H1 (cell line): ENCODE results near the gene TRPC1. TPM values are rescaled to one million over a fixed set of nuclear protein-coding genes. Genes with fewer than 3 reads are reported as not detected.

Source experiments
- CTCF ChIA-PET: fragments of 300-600 bp; sonication (Branson Sonifier 250); formaldehyde crosslinking; loops from one replicate; lab custom pipeline; 2021; ENCODE audit not compliant: partially characterized antibody; lab: Charles Lee
- POLR2A ChIA-PET: fragments of 300-600 bp; sonication (Branson Sonifier 250); formaldehyde crosslinking; loops from one replicate; lab custom pipeline; 2021; ENCODE audit warnings: inconsistent platforms; ENCODE audit not compliant: partially characterized antibody; lab: Charles Lee
- DNase-seq, 2 experiments: peaks; one replicate each; pipeline versions ENCODE4 v3.0.0 to v3.0.0-alpha.2; 2010 to 2022; ENCODE audit warnings: low spot score in 2 of 2, low read depth in 1 of 2, mixed read lengths in 1 of 2
- FAIRE-seq: peaks from 2 replicates; lab custom pipeline; 2011; peaks lifted over from hg19 to GRCh38; lab: Jason Lieb, UNC
- H2AFZ ChIP-seq: 2 replicates; pipeline ENCODE4 v1.8.1; 2012; ENCODE audit warnings: low read length, inconsistent platforms
- H2AK5ac ChIP-seq: 2 replicates; pipeline ENCODE4 v1.6.1; 2013; ENCODE audit warnings: low read depth, low read length
- H2BK120ac ChIP-seq: replicated peaks from 2 replicates; pipeline ENCODE3; 2013; ENCODE audit warnings: low read depth, low read length, inconsistent platforms
- H2BK12ac ChIP-seq: 2 replicates; pipeline ENCODE4 v1.6.1; 2013; ENCODE audit warnings: low read depth, low read length
- H2BK15ac ChIP-seq: 2 replicates; pipeline ENCODE4 v1.6.1; 2013; ENCODE audit warnings: low read length
- H2BK20ac ChIP-seq: 2 replicates; pipeline ENCODE4 v1.6.1; 2013; ENCODE audit warnings: low read length
- H2BK5ac ChIP-seq: 2 replicates; pipeline ENCODE4 v1.6.1; 2013; ENCODE audit warnings: low read depth, low read length
- H3K14ac ChIP-seq: 2 replicates; pipeline ENCODE4 v1.6.1; 2013; ENCODE audit warnings: inconsistent platforms; ENCODE audit not compliant: insufficient read length
- H3K18ac ChIP-seq: 2 replicates; pipeline ENCODE4 v1.6.1; 2013; ENCODE audit warnings: low read length; ENCODE audit errors: extremely low read depth
- H3K23ac ChIP-seq: 2 replicates; pipeline ENCODE4 v1.6.1; 2013; ENCODE audit warnings: inconsistent platforms; ENCODE audit not compliant: insufficient read length
- H3K23me2 ChIP-seq: 2 replicates; pipeline ENCODE4 v1.6.1; 2013; ENCODE audit warnings: low read depth, low read length
- H3K27ac ChIP-seq: 2 replicates; pipeline ENCODE4 v1.6.1; 2011; ENCODE audit warnings: low read depth, low read length, inconsistent platforms
- H3K27me3 ChIP-seq, 4 experiments: replicated peaks in 1 of 4; 1 replicate in 1 of 4; 2 replicates in 3 of 4; pipeline versions ENCODE4 v1.6.1 to v1.8.1; 2011 to 2013; ENCODE audit warnings: low read length in 3 of 4, mild to moderate bottlenecking in 3 of 4, inconsistent platforms in 2 of 4, mixed read lengths in 2 of 4, moderate library complexity in 1 of 4; ENCODE audit not compliant: control insufficient read depth in 3 of 4, insufficient read depth in 3 of 4; ENCODE audit errors: extremely low read depth in 1 of 4
- H3K36me3 ChIP-seq, 4 experiments: 2 replicates each; pipeline versions ENCODE4 v1.6.1 to v1.8.1; 2011 to 2013; ENCODE audit warnings: mild to moderate bottlenecking in 4 of 4, low read length in 3 of 4, moderate library complexity in 2 of 4, control low read depth in 1 of 4, inconsistent platforms in 1 of 4; ENCODE audit not compliant: insufficient read depth in 4 of 4, control insufficient read depth in 2 of 4
- H3K4ac ChIP-seq: replicated peaks from 2 replicates; pipeline ENCODE3; 2013; ENCODE audit warnings: low read length, low read depth, mixed read lengths, inconsistent platforms; ENCODE audit not compliant: insufficient read length
- H3K4me1 ChIP-seq, 4 experiments: replicated peaks in 1 of 4; 1 replicate in 1 of 4; 2 replicates in 3 of 4; pipeline versions ENCODE4 v1.6.1 to v1.8.1; 2011 to 2013; ENCODE audit warnings: low read length in 3 of 4, inconsistent platforms in 2 of 4, mixed read lengths in 1 of 4; ENCODE audit not compliant: insufficient read depth in 4 of 4, control insufficient read depth in 3 of 4
- H3K4me2 ChIP-seq, 2 experiments: 2 replicates each; pipeline versions ENCODE4 v1.6.1 to v1.8.1; 2011 to 2013; ENCODE audit warnings: low read depth in 2 of 2, low read length in 2 of 2, control low read depth in 1 of 2, inconsistent platforms in 1 of 2, mild to moderate bottlenecking in 1 of 2; ENCODE audit not compliant: insufficient read depth in 1 of 2
- H3K4me3 ChIP-seq, 4 experiments: fragments of 200-600, 300-600 bp in 1 of 4; sonication (generic), shearing (Covaris generic), sonication (Bioruptor Twin) in 1 of 4; 2 replicates each; pipeline versions ENCODE4 v1.5.1 to v1.8.1; 2011 to 2016; ENCODE audit warnings: low read length in 4 of 4, low read depth in 3 of 4, control low read depth in 2 of 4, inconsistent platforms in 2 of 4, mild to moderate bottlenecking in 2 of 4, mixed read lengths in 1 of 4, moderate library complexity in 1 of 4; ENCODE audit not compliant: insufficient read depth in 2 of 4; ENCODE audit errors: extremely low read depth in 1 of 4
- H3K56ac ChIP-seq: replicated peaks from 2 replicates; pipeline ENCODE3; 2013; ENCODE audit warnings: low read depth, mild to moderate bottlenecking, mixed read lengths, low read length, inconsistent platforms; ENCODE audit not compliant: insufficient read length
- H3K79me1 ChIP-seq: 2 replicates; pipeline ENCODE4 v1.6.1; 2013; ENCODE audit warnings: low read depth, low read length, control low read depth
- H3K79me2 ChIP-seq, 2 experiments: 2 replicates each; pipeline versions ENCODE4 v1.6.1 to v1.8.1; 2012 to 2013; ENCODE audit warnings: low read length in 2 of 2, mild to moderate bottlenecking in 2 of 2, inconsistent platforms in 1 of 2; ENCODE audit not compliant: insufficient read depth in 2 of 2, control insufficient read depth in 1 of 2
- H3K9ac ChIP-seq, 4 experiments: replicated peaks in 1 of 4; 1 replicate in 1 of 4; 2 replicates in 3 of 4; pipeline versions ENCODE4 v1.6.1 to v1.8.1; 2011 to 2013; ENCODE audit warnings: low read depth in 3 of 4, low read length in 3 of 4, control low read depth in 2 of 4, mild to moderate bottlenecking in 2 of 4, moderate library complexity in 2 of 4, inconsistent platforms in 1 of 4; ENCODE audit errors: extremely low read depth in 1 of 4
- H3K9me3 ChIP-seq, 2 experiments: 2 replicates each; pipeline versions ENCODE4 v1.6.1 to v1.8.1; 2012 to 2013; ENCODE audit warnings: mild to moderate bottlenecking in 2 of 2, moderate library complexity in 2 of 2, control low read depth in 1 of 2, inconsistent platforms in 1 of 2, low read depth in 1 of 2, low read length in 1 of 2, mixed read lengths in 1 of 2; ENCODE audit not compliant: insufficient read depth in 2 of 2
- H4K20me1 ChIP-seq, 2 experiments: replicated peaks in 1 of 2; 2 replicates each; pipeline versions ENCODE3 to v1.8.1; 2011 to 2013; ENCODE audit warnings: inconsistent platforms in 2 of 2, low read length in 2 of 2, mild to moderate bottlenecking in 1 of 2; ENCODE audit not compliant: insufficient read depth in 2 of 2, control insufficient read depth in 1 of 2
- H4K5ac ChIP-seq: 2 replicates; pipeline ENCODE4 v1.6.1; 2013; ENCODE audit warnings: low read length, low read depth, mixed read lengths, inconsistent platforms; ENCODE audit not compliant: insufficient read length
- H4K8ac ChIP-seq: 2 replicates; pipeline ENCODE4 v1.8.0; 2013; ENCODE audit warnings: mild to moderate bottlenecking, moderate library complexity, low read length, inconsistent platforms; ENCODE audit not compliant: insufficient read depth; ENCODE audit errors: extremely low read depth
- H4K91ac ChIP-seq: replicated peaks from 2 replicates; pipeline ENCODE3; 2013; ENCODE audit warnings: low read length, mixed read lengths, inconsistent platforms; ENCODE audit not compliant: insufficient read length
- ATF2 ChIP-seq: IDR thresholded peaks from 2 replicates; pipeline ENCODE4 v1.6.1; 2012; ENCODE audit warnings: low read length, inconsistent platforms
- CTBP2 ChIP-seq: IDR thresholded peaks from 2 replicates; pipeline ENCODE4 v1.7.0; 2011; ENCODE audit warnings: borderline replicate concordance, mild to moderate bottlenecking, moderate library complexity, mixed read lengths, low read length; ENCODE audit not compliant: insufficient read depth, insufficient read length
- CTCF ChIP-seq, 3 experiments: IDR thresholded peaks; 1 replicate in 2 of 3; 2 replicates in 1 of 3; pipeline versions ENCODE4 v1.5.1 to v1.6.1; 2011; ENCODE audit warnings: low read length in 3 of 3, mild to moderate bottlenecking in 3 of 3, inconsistent platforms in 2 of 3, low read depth in 1 of 3, moderate library complexity in 1 of 3; ENCODE audit not compliant: insufficient read depth in 1 of 3; ENCODE audit errors: control extremely low read depth in 1 of 3
- NANOG ChIP-seq: IDR thresholded peaks from 2 replicates; pipeline ENCODE4 v1.6.1; 2011; ENCODE audit warnings: low read length, low read depth, mild to moderate bottlenecking, inconsistent platforms; ENCODE audit not compliant: insufficient read depth, poor library complexity, severe bottlenecking
- POU5F1 ChIP-seq: IDR thresholded peaks from 2 replicates; pipeline ENCODE4 v1.6.1; 2011; ENCODE audit warnings: low read depth, mild to moderate bottlenecking, low read length, moderate library complexity
- RBBP5 ChIP-seq: IDR thresholded peaks from 2 replicates; pipeline ENCODE4 v1.7.1; 2012; ENCODE audit warnings: low read depth, mild to moderate bottlenecking, inconsistent platforms, low read length, moderate library complexity, borderline replicate concordance
- RFX5 ChIP-seq: IDR thresholded peaks from 2 replicates; pipeline ENCODE4 v1.6.1; 2011; ENCODE audit warnings: low read depth, low read length, improper control_type of control experiment, borderline replicate concordance
- WGBS, 2 experiments: shearing (Covaris generic) in 1 of 2; methylation state at CpG; one replicate each; pipeline versions ENCODE4 v1.1.6 to v1.1.7; 2013 to 2015; ENCODE audit warnings: low lambda C conversion rate in 2 of 2, mixed read lengths in 2 of 2, inconsistent platforms in 1 of 2, low coverage in 1 of 2, missing lambda C conversion rate in 1 of 2; ENCODE audit not compliant: insufficient replicate concordance in 2 of 2, insufficient coverage in 1 of 2, insufficient read length in 1 of 2; ENCODE audit errors: extremely low coverage in 1 of 2, missing lambda C conversion rate in 1 of 2; 5-methylcytosine and 5-hydroxymethylcytosine counted together
- polyA plus RNA-seq, 7 experiments: library from polyadenylated mRNA; depleted of rRNA in 3 of 7; stranded (reverse) in 5 of 7; unstranded in 2 of 7; fragments of >200 nt in 5 of 7; fragments of 200-250 nt in 2 of 7; gene quantifications; 1 replicate in 5 of 7; 2 replicates in 1 of 7; 4 replicates in 1 of 7; pipeline versions ENCODE4 v1.2.1 to v1.2.3, GENCODE V29; 2011 to 2013; ENCODE audit warnings: missing spikeins in 2 of 7, mixed read lengths in 2 of 7
- total RNA-seq: library from RNA; stranded (reverse); fragmentation: NEBNext Ultra II Directional; extraction: Animal tissue kit (Norgen Biotek cat#: 25700); gene quantifications from 2 replicates; pipeline ENCODE4 v1.2.1, GENCODE V29; 2021

TRPC1 gene
- total and polyA plus RNA-seq, 2 of the 8 experiments (the other 6 are each of a cell fraction or from before 2014, with no cell fraction given), result 22.6 to 23.1 TPM

- WGBS, 2 experiments, result 58% methylated on average over 1 of the region's 1 CpG; no CpG with 5 or more reads in 1 of the 2 experiments
- TF ChIP-seq RFX5 (no peak), NANOG (no peak), ATF2 (no peak), CTCF (IDR thresholded peaks at IDR 0.05; ENCODE audit: control extremely low read depth in 1 of 3, insufficient read depth in 1 of 3, low read depth in 1 of 3, low read length in 3 of 3) (no peak), RBBP5 (no peak), POU5F1 (no peak), CTBP2 (no peak)
These were observed 2.2 kb downstream of the TRPC1 start for GRCh38 chr3:142726017-142726416.

More at GRCh38 chr3:142726017-142726416, 2.2 kb downstream of the TRPC1 start:
- Histone ChIP-seq H3K18ac (no peak overlapping the region), H2BK12ac (no peak overlapping the region), H2BK15ac (no peak overlapping the region), H3K4me3 (peak overlapping the region in 1 of 4 experiments; percentile 93; a peak in 1 of 8 replicates), H3K23me2 (peaks cover 2% of the 10 kb centered on the region; the same call in 1 of the 2 replicates), H3K9ac (no peak overlapping the region), H4K91ac (no peak overlapping the region), H3K36me3 (peaks cover 0 to 3% (median 0%) of the 10 kb centered on the region in 4 experiments; a peak in 1 of 8 replicates), H2AFZ (no peak overlapping the region), H3K14ac (no peak overlapping the region), H2AK5ac (no peak overlapping the region), H3K27ac (no peak overlapping the region), H2BK20ac (no peak overlapping the region), H3K23ac (no peak overlapping the region), H3K27me3 (no peaks in the 10 kb centered on the region; a peak in 1 of 7 replicates), H2BK120ac (no peak overlapping the region), H4K8ac (no peak overlapping the region), H3K9me3 (no peaks in the 10 kb centered on the region), H3K4ac (no peak overlapping the region), H4K20me1 (peaks cover 0 to 1% of the 10 kb centered on the region in 2 experiments), H4K5ac (no peak overlapping the region), H3K79me1 (no peaks in the 10 kb centered on the region), H2BK5ac (no peak overlapping the region), H3K56ac (no peak overlapping the region), H3K4me1 (0 out of 7 replicates have a peak, but pooled peaks cover 0 to 2% (median 0%) of the 10 kb centered on the region in 4 experiments), H3K4me2 (peak overlapping the region; percentile 68 to 81; a peak in 2 of 4 replicates), H3K79me2 (peaks cover 0 to 31% of the 10 kb centered on the region in 2 experiments; a peak in 2 of 4 replicates)
- POLR2A ChIA-PET, result interaction anchor here (1.2 kb wide), 1 partner anchor 22 kb away, joined by 4 read pairs; no protein-coding TSS in a partner anchor
- FAIRE-seq (no peak), DNase-seq (no peak)
- CTCF ChIA-PET, result interaction anchor here (1.0 kb wide), 1 partner anchor 32 kb away, joined by 3 read pairs; no protein-coding TSS in a partner anchor
